ENCODE results near the gene BMX.

DNA sequence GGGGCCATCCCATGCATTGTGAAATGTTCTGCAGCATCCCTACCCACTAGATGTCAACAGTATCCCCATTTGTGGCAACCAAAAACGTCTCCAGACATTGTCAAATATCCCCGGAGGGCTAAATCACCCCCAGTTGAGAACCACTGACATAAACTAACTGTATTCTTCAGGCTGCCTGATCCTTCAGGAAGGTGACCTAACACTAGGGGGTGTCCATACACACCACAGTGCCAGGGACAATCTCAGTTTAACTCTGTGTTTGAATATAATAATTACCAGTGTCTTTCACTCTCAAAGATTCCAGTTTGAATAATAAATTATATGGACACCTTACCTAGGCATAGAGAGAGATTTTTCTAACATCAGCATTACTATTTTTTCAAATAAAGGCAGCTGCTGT, 93.8 kb downstream of the BMX start:
- no peak for TF ChIP-seq CTCF (IDR thresholded peaks at IDR 0.05)
- no peak for TF ChIP-seq POLR2AphosphoS5 (IDR thresholded peaks at IDR 0.05)

All from gastroesophageal sphincter (tissue), 3 donors.